Lower lobe of right lung (tissue), 2 donors: Measurements from ENCODE around the gene SLC35B4. TPM values are rescaled to one million over a fixed set of nuclear protein-coding genes. Genes with fewer than 3 reads are reported as not detected.
A peak's percentile ranks its signal among the peaks of the same experiment; 100 is the strongest.

Source experiments
- ATAC-seq, 2 donors: fragments of 200-7000 bp; cut with Tn5 transposase; one replicate each; pipeline ENCODE4 v1.9.1; 2020 to 2022; ENCODE audit warnings: mild to moderate bottlenecking in 2 of 2, moderate library complexity in 2 of 2
- DNase-seq: peaks from one replicate; pipeline ENCODE4 v3.0.0-alpha.2; 2020
- H3K27ac ChIP-seq: fragments of 200-600 bp; one replicate; pipeline ENCODE4 v1.8.0; 2022
- H3K27me3 ChIP-seq: fragments of 200-600 bp; one replicate; pipeline ENCODE4 v1.8.0; 2022; ENCODE audit warnings: low read depth
- H3K36me3 ChIP-seq: fragments of 200-600 bp; one replicate; pipeline ENCODE4 v1.8.0; 2022; ENCODE audit warnings: mild to moderate bottlenecking
- H3K4me1 ChIP-seq: fragments of 200-600 bp; one replicate; pipeline ENCODE4 v1.8.0; 2022
- H3K4me3 ChIP-seq: fragments of 200-600 bp; one replicate; pipeline ENCODE4 v1.8.0; 2022; ENCODE audit warnings: mild to moderate bottlenecking
- H3K9me3 ChIP-seq: fragments of 200-600 bp; one replicate; pipeline ENCODE4 v1.8.0; 2022
- intact Hi-C: fragments of 100-400 bp; cut with DNase I; formaldehyde crosslinking; loops from one replicate; pipeline ENCODE4 v1.11.0; 2022
- long read RNA-seq: library from polyadenylated mRNA; unstranded; transcript quantifications from one replicate; pipeline ENCODE4 v2.0.0, GENCODE V29; 2021
- total RNA-seq: library from RNA; stranded (reverse); fragmentation: NEBNext Ultra II Directional; extraction: Animal tissue kit (Norgen Biotek cat#: 25700); gene quantifications from one replicate; pipeline ENCODE4 v1.2.1, GENCODE V29; 2021
- TF ChIP-seq, protein P1 (sequence below): fragments of 200-600 bp; IDR thresholded peaks from one replicate; pipeline ENCODE4 v1.8.0; 2022; ENCODE audit warnings: antibody characterized with exemption, mild to moderate bottlenecking
- donor health status: DM: no; HTN: yes; CAD: no; lungs with severe emphysema.

SLC35B4 gene, protein sequence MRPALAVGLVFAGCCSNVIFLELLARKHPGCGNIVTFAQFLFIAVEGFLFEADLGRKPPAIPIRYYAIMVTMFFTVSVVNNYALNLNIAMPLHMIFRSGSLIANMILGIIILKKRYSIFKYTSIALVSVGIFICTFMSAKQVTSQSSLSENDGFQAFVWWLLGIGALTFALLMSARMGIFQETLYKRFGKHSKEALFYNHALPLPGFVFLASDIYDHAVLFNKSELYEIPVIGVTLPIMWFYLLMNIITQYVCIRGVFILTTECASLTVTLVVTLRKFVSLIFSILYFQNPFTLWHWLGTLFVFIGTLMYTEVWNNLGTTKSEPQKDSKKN
- total RNA-seq = 12.2 TPM
- long read RNA-seq, full-length matches to known transcripts = 19 of 26 reads
- long read RNA-seq, partial matches to known transcripts = 0 of 26 reads
- long read RNA-seq, other reads (novel, unspliced or antisense) = 7 of 26 reads

DNA sequence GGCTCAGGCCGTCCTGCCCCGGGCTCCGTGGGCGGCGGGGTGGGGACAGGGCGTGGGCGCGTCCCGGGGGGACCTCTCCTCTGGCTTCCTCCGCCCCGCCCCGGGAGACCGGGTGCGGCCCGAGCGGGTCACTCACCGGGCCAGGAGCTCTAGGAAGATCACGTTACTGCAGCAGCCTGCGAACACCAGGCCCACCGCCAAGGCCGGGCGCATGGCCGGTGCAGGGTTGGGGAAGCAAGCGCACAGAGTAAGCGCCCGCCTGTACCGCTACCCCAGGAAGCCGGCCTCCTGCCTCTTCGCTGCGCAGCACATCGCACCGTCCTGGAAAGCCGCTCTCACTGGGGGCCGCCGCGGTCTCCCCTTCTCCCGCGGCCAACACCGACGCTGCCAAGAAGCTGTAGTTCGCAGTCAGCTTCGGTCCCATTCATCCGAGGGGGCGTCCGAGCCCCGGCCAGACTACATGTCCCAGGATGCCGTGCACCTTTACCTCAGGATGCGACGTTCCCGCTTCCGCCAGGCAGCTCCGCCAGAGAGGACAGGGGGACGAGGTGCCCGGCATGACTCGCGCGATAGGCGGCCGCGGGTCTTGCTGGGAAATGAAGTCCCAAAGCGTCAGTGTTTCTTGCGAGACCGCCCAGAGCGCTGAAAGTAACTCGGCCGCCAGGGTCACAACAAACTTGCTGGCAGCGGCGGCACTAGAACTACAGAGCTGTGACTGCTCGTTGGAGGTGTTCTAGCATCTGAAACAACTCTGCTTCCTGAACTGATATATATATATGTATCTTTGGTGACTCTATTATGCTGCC is at the start of gene SLC35B4:
TSS of gene SLC35B4 (minus strand) at position 392 of the 806 bp plus-strand sequence. CDS start at position 213, 179 bp downstream.
- TF ChIP-seq, protein P1, sequence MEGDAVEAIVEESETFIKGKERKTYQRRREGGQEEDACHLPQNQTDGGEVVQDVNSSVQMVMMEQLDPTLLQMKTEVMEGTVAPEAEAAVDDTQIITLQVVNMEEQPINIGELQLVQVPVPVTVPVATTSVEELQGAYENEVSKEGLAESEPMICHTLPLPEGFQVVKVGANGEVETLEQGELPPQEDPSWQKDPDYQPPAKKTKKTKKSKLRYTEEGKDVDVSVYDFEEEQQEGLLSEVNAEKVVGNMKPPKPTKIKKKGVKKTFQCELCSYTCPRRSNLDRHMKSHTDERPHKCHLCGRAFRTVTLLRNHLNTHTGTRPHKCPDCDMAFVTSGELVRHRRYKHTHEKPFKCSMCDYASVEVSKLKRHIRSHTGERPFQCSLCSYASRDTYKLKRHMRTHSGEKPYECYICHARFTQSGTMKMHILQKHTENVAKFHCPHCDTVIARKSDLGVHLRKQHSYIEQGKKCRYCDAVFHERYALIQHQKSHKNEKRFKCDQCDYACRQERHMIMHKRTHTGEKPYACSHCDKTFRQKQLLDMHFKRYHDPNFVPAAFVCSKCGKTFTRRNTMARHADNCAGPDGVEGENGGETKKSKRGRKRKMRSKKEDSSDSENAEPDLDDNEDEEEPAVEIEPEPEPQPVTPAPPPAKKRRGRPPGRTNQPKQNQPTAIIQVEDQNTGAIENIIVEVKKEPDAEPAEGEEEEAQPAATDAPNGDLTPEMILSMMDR = peak; percentile 34
- Histone ChIP-seq H3K27me3 (no peaks in the 10 kb centered on the region), H3K9me3 (no peaks in the 10 kb centered on the region), H3K4me1 (peaks cover 9% of the 10 kb centered on the region), H3K36me3 (no peaks in the 10 kb centered on the region), H3K4me3 (peak within 1 kb of the TSS; percentile 99), H3K27ac (peak within 1 kb of the TSS; percentile 88)
- DNase-seq (peak; percentile 99), ATAC-seq (peak; percentile 100)
- intact Hi-C loops = no loop called here

DNA sequence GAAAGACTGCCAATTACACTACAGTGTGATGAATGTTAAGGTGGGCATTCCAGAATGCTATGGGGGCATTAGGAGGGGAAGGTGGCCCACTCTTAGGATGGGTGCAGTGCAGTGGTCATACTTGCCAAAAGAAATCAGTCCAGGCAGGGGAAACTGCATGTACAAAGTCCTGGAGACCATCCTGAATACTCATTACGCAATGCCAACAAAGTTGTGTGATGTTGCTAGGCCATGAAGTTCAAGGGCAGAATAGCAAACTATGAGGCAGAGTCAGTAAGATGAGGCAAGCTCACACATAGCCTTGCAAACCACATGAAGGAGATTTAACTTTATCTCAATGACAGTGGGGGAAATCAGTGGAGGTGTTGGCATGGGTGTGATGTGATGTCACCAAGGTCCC is 49.8 kb upstream of the SLC35B4 start:
- ATAC-seq = no peak
- intact Hi-C loops = no loop called here
- TF ChIP-seq, protein P1 = no peak
- no peak for DNase-seq
- no peaks in the 10 kb centered on the region for H3K27me3 ChIP-seq
- H3K27ac ChIP-seq = no peak overlapping the region
- no peak overlapping the region for H3K4me3 ChIP-seq
- H3K4me1 ChIP-seq = peaks cover 7% of the 10 kb centered on the region
- H3K36me3 ChIP-seq = no peaks in the 10 kb centered on the region
- H3K9me3 ChIP-seq = no peaks in the 10 kb centered on the region

DNA sequence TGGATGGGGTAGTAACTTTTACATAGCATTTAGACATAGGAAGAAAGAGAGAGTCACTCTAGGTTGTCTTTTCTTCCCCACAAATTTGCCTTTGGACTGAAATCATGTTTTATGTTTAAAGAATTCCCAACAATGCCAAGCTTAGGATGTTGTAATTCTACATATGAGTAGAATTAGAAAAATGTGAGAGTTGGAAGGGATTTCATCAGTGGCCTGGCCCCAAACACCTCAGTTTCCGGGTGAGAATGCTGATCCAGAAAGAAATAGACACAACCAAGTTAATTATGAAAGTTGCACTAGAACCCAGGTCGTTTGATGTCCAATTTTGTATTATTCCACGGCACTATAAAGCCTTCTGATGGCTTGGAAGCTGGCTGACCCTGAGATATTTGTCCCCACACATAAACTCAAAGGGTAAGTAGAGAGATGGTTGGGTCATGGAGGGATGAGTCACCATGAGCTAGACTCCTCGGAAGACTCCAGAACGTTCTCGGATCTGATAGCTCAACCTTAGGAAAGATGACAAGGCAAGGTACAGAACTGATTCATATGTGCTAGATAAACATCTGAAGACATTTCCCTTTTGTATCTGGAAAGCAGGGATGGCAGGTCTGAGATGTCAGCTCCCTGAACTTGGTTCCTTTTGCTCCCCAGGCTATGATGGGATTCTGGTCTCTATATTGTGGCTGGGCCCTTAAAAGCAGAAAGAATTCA is 48.8 kb upstream of the SLC35B4 start:
- ATAC-seq (no peak), DNase-seq (no peak)
- Histone ChIP-seq H3K36me3 (no peaks in the 10 kb centered on the region), H3K27ac (no peak overlapping the region), H3K9me3 (no peaks in the 10 kb centered on the region), H3K4me1 (peaks cover 7% of the 10 kb centered on the region), H3K27me3 (no peaks in the 10 kb centered on the region), H3K4me3 (no peak overlapping the region)
- TF ChIP-seq, protein P1 = no peak
- intact Hi-C loops = no loop called here

DNA sequence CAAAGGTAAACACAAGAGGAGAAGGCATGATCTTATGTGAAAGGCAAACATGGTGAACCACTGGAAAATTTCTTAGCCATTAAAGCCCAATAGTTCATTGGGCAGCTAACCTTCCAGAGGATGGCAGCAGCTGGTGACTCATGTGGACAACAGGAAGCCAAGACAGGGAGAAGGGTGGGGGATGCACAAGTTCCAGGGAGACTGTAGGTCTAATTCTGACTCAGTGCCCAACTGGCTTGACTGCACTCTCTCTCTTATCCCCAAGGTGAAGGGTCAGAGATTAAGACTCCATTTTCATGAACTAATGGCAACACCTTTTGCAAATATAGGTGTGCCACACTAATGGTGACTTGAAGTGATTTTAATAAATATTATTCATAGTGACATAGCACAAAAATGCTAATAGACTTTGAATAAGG is 47.9 kb upstream of the SLC35B4 start:
- intact Hi-C loops = no loop called here
- Histone ChIP-seq H3K4me3 (no peak overlapping the region), H3K36me3 (no peaks in the 10 kb centered on the region), H3K27me3 (no peaks in the 10 kb centered on the region), H3K4me1 (peaks cover 7% of the 10 kb centered on the region), H3K9me3 (no peaks in the 10 kb centered on the region), H3K27ac (no peak overlapping the region)
- DNase-seq (no peak), ATAC-seq (no peak)
- TF ChIP-seq, protein P1 = no peak
